Stimulated activated CD4-positive, alpha-beta T cell treated with anti-CD3 and anti-CD28 coated beads, TNF-alpha, amount 100 ng/mL, for 48 hours (primary cell): Measurements from ENCODE around the gene SLC13A5.
"Not testable (repeated sequence)": the region's sequence is repeated elsewhere in the genome, so short reads cannot be mapped to it uniquely, and the experiment has no call there.

ENCODE experiments used
- DNase-seq, 3 donors: peaks; one replicate each; pipeline ENCODE4 v3.0.0-alpha.2; 2020; ENCODE audit warnings: low read depth in 3 of 3

SLC13A5 gene

GRCh38 chr17:6711081-6711674 lies 2.0 kb downstream of the SLC13A5 start:
- DNase-seq: no peak

- no peak for DNase-seq
Measured at GRCh38 chr17:6710317-6710716, 2.9 kb downstream of the SLC13A5 start.

- DNase-seq: no peak
Measured at GRCh38 chr17:6708357-6708961, 4.7 kb downstream of the SLC13A5 start.

- DNase-seq: no peak
Measured at GRCh38 chr17:6706996-6707395, 6.2 kb downstream of the SLC13A5 start.

- DNase-seq: no peak
Measured at GRCh38 chr17:6706499-6706898, 6.7 kb downstream of the SLC13A5 start.

- DNase-seq: no peak
Measured at GRCh38 chr17:6704470-6705052, 8.6 kb downstream of the SLC13A5 start.

- DNase-seq: no peak
Measured at GRCh38 chr17:6703751-6704150, 9.4 kb downstream of the SLC13A5 start.

- no peak for DNase-seq
Measured at GRCh38 chr17:6702567-6703215, 10.5 kb downstream of the SLC13A5 start.

- peak; percentile 9 to 48 (median 13) for DNase-seq
Measured at GRCh38 chr17:6701719-6702118, 11.4 kb downstream of the SLC13A5 start.

GRCh38 chr17:6700948-6701307 lies 12.2 kb downstream of the SLC13A5 start:
- no peak for DNase-seq

GRCh38 chr17:6699997-6700947 lies 12.9 kb downstream of the SLC13A5 start:
- DNase-seq: no peak

- DNase-seq: no peak
Measured at GRCh38 chr17:6698004-6698403, 15.2 kb downstream of the SLC13A5 start.

GRCh38 chr17:6696906-6697305 lies 16.3 kb downstream of the SLC13A5 start:
- DNase-seq: no peak

GRCh38 chr17:6695565-6695964 lies 17.6 kb downstream of the SLC13A5 start:
- DNase-seq: no peak

- no peak for DNase-seq
Measured at GRCh38 chr17:6695051-6695450, 18.1 kb downstream of the SLC13A5 start.

GRCh38 chr17:6691958-6692357 lies 21.2 kb downstream of the SLC13A5 start:
- not testable (repeated sequence) for DNase-seq

- no peak for DNase-seq
Measured at GRCh38 chr17:6691546-6691945, 21.6 kb downstream of the SLC13A5 start.

GRCh38 chr17:6690641-6691040 lies 22.5 kb downstream of the SLC13A5 start:
- DNase-seq: no peak

- DNase-seq: no peak
Measured at GRCh38 chr17:6688944-6689343, 24.2 kb downstream of the SLC13A5 start.

- DNase-seq: no peak
Measured at GRCh38 chr17:6686026-6686425, 27.1 kb downstream of the SLC13A5 start.

- no peak for DNase-seq
Measured at GRCh38 chr17:6684881-6685767, 28.0 kb downstream of the SLC13A5 start.
